IMR-90 (cell line): Measurements from ENCODE around the gene ATP6V1A. TPM values are rescaled to one million over a fixed set of nuclear protein-coding genes. Genes with fewer than 3 reads are reported as not detected.

Source experiments
- ATAC-seq: fragments of 200-7000 bp; cut with Tn5 transposase; 2 replicates; pipeline ENCODE4 v1.9.1; 2020; ENCODE audit warnings: low read depth, mild to moderate bottlenecking, moderate library complexity
- BruUV-seq: library from RNA; stranded (reverse); fragments of 400-500 nt; replicated peaks from 2 replicates; lab custom pipeline; 2021; lab: Mats Ljungman, UMichigan
- CTCF ChIA-PET: fragments of 300-600 bp; formaldehyde crosslinking; extraction: SDS; loops from one replicate; lab custom pipeline; 2021; ENCODE audit warnings: antibody characterized with exemption; lab: Yijun Ruan, JAX
- POLR2A ChIA-PET: fragments of 300-600 bp; sonication (Branson Sonifier 250); formaldehyde crosslinking; loops from one replicate; lab custom pipeline; 2022; ENCODE audit warnings: antibody characterized with exemption; ENCODE audit not compliant: unreplicated experiment; lab: Charles Lee
- DNase-seq: peaks from one replicate; pipeline ENCODE4 v3.0.0; 2013
- H2AFZ ChIP-seq: replicated peaks from 2 replicates; pipeline ENCODE3; 2013; ENCODE audit warnings: low read length, mild to moderate bottlenecking; ENCODE audit not compliant: poor library complexity
- H2AK5ac ChIP-seq: 2 replicates; pipeline ENCODE4 v1.6.1; 2013; ENCODE audit warnings: low read depth, low read length, inconsistent platforms
- H2AK9ac ChIP-seq: replicated peaks from 2 replicates; pipeline ENCODE3; 2013; ENCODE audit warnings: mild to moderate bottlenecking, low read depth, low read length, moderate library complexity; ENCODE audit not compliant: poor library complexity
- H2BK120ac ChIP-seq: 2 replicates; pipeline ENCODE4 v1.6.1; 2013; ENCODE audit warnings: low read depth, low read length, inconsistent platforms
- H2BK15ac ChIP-seq: 3 replicates; pipeline ENCODE4 v1.6.1; 2013; ENCODE audit warnings: low read depth, low read length, inconsistent platforms
- H2BK20ac ChIP-seq: 2 replicates; pipeline ENCODE4 v1.6.1; 2013; ENCODE audit warnings: low read depth, mild to moderate bottlenecking, inconsistent platforms, low read length, moderate library complexity
- H2BK5ac ChIP-seq: 2 replicates; pipeline ENCODE4 v1.6.1; 2013; ENCODE audit warnings: mild to moderate bottlenecking, low read depth, low read length, inconsistent platforms; ENCODE audit not compliant: poor library complexity, severe bottlenecking
- H3K14ac ChIP-seq: replicated peaks from 2 replicates; pipeline ENCODE4 v1.6.1; 2013; ENCODE audit warnings: low read depth, low read length, inconsistent platforms
- H3K18ac ChIP-seq: 2 replicates; pipeline ENCODE4 v1.6.1; 2013; ENCODE audit warnings: low read depth, low read length, control low read depth
- H3K23ac ChIP-seq: 2 replicates; pipeline ENCODE4 v1.6.1; 2013; ENCODE audit warnings: low read depth, low read length, inconsistent platforms
- H3K27ac ChIP-seq: 2 replicates; pipeline ENCODE4 v1.5.1; 2013; ENCODE audit warnings: mild to moderate bottlenecking, control low read depth, low read length; ENCODE audit not compliant: insufficient read depth
- H3K27me3 ChIP-seq: 2 replicates; pipeline ENCODE4 v1.6.1; 2013; ENCODE audit warnings: low read length; ENCODE audit not compliant: control insufficient read depth, insufficient read depth
- H3K36me3 ChIP-seq: 2 replicates; pipeline ENCODE4 v1.6.1; 2013; ENCODE audit warnings: low read length, mixed read lengths; ENCODE audit not compliant: control insufficient read depth, insufficient read depth
- H3K4ac ChIP-seq: 2 replicates; pipeline ENCODE4 v1.6.1; 2013; ENCODE audit warnings: low read depth, low read length, inconsistent platforms
- H3K4me1 ChIP-seq: 2 replicates; pipeline ENCODE4 v1.6.1; 2013; ENCODE audit warnings: low read length, mixed read lengths; ENCODE audit not compliant: control insufficient read depth, insufficient read depth
- H3K4me2 ChIP-seq: 2 replicates; pipeline ENCODE4 v1.6.1; 2013; ENCODE audit warnings: low read depth, mild to moderate bottlenecking, control low read depth, low read length, moderate library complexity
- H3K4me3 ChIP-seq: 2 replicates; pipeline ENCODE4 v1.5.1; 2013; ENCODE audit warnings: low read depth, mild to moderate bottlenecking, control low read depth, low read length, moderate library complexity; ENCODE audit not compliant: insufficient read depth
- H3K56ac ChIP-seq: 2 replicates; pipeline ENCODE4 v1.6.1; 2013; ENCODE audit warnings: low read length, inconsistent platforms; ENCODE audit not compliant: insufficient read depth; ENCODE audit errors: extremely low read depth
- H3K79me1 ChIP-seq, 2 experiments: 2 replicates each; pipeline ENCODE4 v1.6.1; 2013; ENCODE audit warnings: low read length in 2 of 2, inconsistent platforms in 1 of 2, low read depth in 1 of 2
- H3K9ac ChIP-seq: 2 replicates; pipeline ENCODE4 v1.6.1; 2013; ENCODE audit warnings: low read depth, low read length, control low read depth
- H3K9me1 ChIP-seq: 2 replicates; pipeline ENCODE4 v1.6.1; 2013; ENCODE audit warnings: low read length, inconsistent platforms; ENCODE audit not compliant: insufficient read depth
- H3K9me3 ChIP-seq: 2 replicates; pipeline ENCODE4 v1.6.1; 2013; ENCODE audit warnings: low read length; ENCODE audit not compliant: control insufficient read depth, insufficient read depth
- H4K20me1 ChIP-seq: 2 replicates; pipeline ENCODE4 v1.6.1; 2013; ENCODE audit warnings: low read length, inconsistent platforms; ENCODE audit not compliant: insufficient read depth
- H4K5ac ChIP-seq: 2 replicates; pipeline ENCODE4 v1.6.1; 2013; ENCODE audit warnings: mild to moderate bottlenecking, low read depth, low read length, control low read depth
- H4K8ac ChIP-seq, 2 experiments: 2 replicates each; pipeline ENCODE4 v1.6.1; 2013; ENCODE audit warnings: low read depth in 2 of 2, low read length in 2 of 2, control low read depth in 1 of 2, inconsistent platforms in 1 of 2
- H4K91ac ChIP-seq: 2 replicates; pipeline ENCODE4 v1.6.1; 2013; ENCODE audit warnings: low read depth, low read length, inconsistent platforms; ENCODE audit not compliant: insufficient read depth
- BHLHE40 ChIP-seq: fragments of 150-350 bp; IDR thresholded peaks from 2 replicates; pipeline ENCODE4 v1.6.1; 2016; ENCODE audit warnings: mild to moderate bottlenecking, low read depth, low read length
- CEBPB ChIP-seq: IDR thresholded peaks from 2 replicates; pipeline ENCODE4 v1.6.1; 2012; ENCODE audit warnings: low read depth, low read length, improper control_type of control experiment
- CHD1 ChIP-seq: IDR thresholded peaks from 2 replicates; pipeline ENCODE4 v1.6.1; 2012; ENCODE audit warnings: low read depth, low read length, improper control_type of control experiment
- FOS ChIP-seq: fragments of 150-350 bp; IDR thresholded peaks from 2 replicates; pipeline ENCODE4 v1.6.1; 2016; ENCODE audit warnings: low read depth, low read length
- MAZ ChIP-seq: IDR thresholded peaks from 2 replicates; pipeline ENCODE4 v1.6.1; 2012; ENCODE audit warnings: low read depth, mild to moderate bottlenecking, low read length, improper control_type of control experiment, moderate library complexity, borderline replicate concordance
- MXI1 ChIP-seq: IDR thresholded peaks from 2 replicates; pipeline ENCODE4 v1.6.1; 2012; ENCODE audit warnings: low read depth, mild to moderate bottlenecking, low read length, moderate library complexity, borderline replicate concordance
- NFE2L2 ChIP-seq: fragments of 150-350 bp; IDR thresholded peaks from 2 replicates; pipeline ENCODE4 v1.6.1; 2016; ENCODE audit warnings: low read depth, mild to moderate bottlenecking, low read length
- RAD21 ChIP-seq: IDR thresholded peaks from 2 replicates; pipeline ENCODE4 v1.6.1; 2012; ENCODE audit warnings: low read length, improper control_type of control experiment
- RFX5 ChIP-seq: IDR thresholded peaks from 2 replicates; pipeline ENCODE4 v1.8.0; 2012; ENCODE audit warnings: low read depth, mild to moderate bottlenecking, low read length, moderate library complexity
- SMC3 ChIP-seq: fragments of 150-350 bp; IDR thresholded peaks from 2 replicates; pipeline ENCODE4 v1.6.1; 2016; ENCODE audit warnings: low read depth, mild to moderate bottlenecking, antibody characterized with exemption, low read length, moderate library complexity
- WGBS, 2 experiments: methylation state at CpG; one replicate each; pipeline versions ENCODE4 v1.1.5 to v1.1.7; 2013; ENCODE audit warnings: missing lambda C conversion rate in 2 of 2; ENCODE audit not compliant: insufficient read length in 1 of 2; ENCODE audit errors: extremely low coverage in 2 of 2; 5-methylcytosine and 5-hydroxymethylcytosine counted together
- dilution Hi-C: fragments of 300-500 bp; cut with HindIII; formaldehyde crosslinking; loops from one replicate; pipeline ENCODE4 v1.14.3; 2018; ENCODE audit warnings: low sequenced_read_pairs; ENCODE audit not compliant: unreplicated experiment
- in situ Hi-C: fragments of 300-500 bp; cut with MboI; formaldehyde crosslinking; loops from 3 replicates; pipeline ENCODE4 v1.14.3; 2019; ENCODE audit warnings: low sequenced_read_pairs, inconsistent platforms, mixed read lengths
- intact Hi-C: fragments of 100-400 bp; cut with micrococcal nuclease; formaldehyde crosslinking; loops from 2 replicates; pipeline ENCODE4 v1.10.0; 2022
- polyA plus RNA-seq, 3 experiments: library from polyadenylated mRNA; depleted of rRNA; stranded (reverse); fragments of >200 nt; gene quantifications; 2 replicates each; pipeline ENCODE4 v1.2.3, GENCODE V29; 2012; ENCODE audit warnings: low replicate concordance in 1 of 3
- total RNA-seq: library from RNA; depleted of rRNA; stranded (reverse); fragments of >200 nt; gene quantifications from 2 replicates; pipeline ENCODE4 v1.2.3, GENCODE V29; 2012
- TF ChIP-seq, protein P1 (sequence below): fragments of 150-350 bp; IDR thresholded peaks from 2 replicates; pipeline ENCODE4 v1.6.1; 2017; ENCODE audit warnings: mild to moderate bottlenecking, antibody characterized with exemption, low read length, low read depth
- TF ChIP-seq, protein P2 (sequence below): fragments of 150-350 bp; IDR thresholded peaks from 2 replicates; pipeline ENCODE4 v1.6.1; 2016; ENCODE audit warnings: low read depth, mild to moderate bottlenecking, low read length, moderate library complexity, borderline replicate concordance

ATP6V1A gene
- total and polyA plus RNA-seq, 2 of the 4 experiments (the other 2 are of a cell fraction): 15.1 to 98.0 TPM

DNA sequence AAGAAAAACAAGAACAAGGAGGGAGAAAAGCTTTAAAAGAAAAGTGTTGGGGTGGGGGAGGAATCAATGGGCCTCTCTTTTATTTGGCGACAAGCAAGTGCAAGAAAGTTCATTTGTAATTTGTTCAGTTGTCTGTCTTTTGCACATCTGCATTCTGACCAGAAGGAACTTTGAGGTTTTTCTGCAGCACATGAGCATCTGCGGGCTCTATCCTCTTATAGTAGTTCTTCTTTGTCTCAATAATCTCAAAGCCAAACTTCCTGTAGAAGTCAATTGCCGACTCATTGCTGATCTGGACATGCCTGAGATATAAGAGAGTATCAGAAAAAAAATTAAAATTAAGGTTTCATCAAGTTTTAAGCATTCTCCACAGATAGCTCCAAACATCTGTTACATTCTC lies 25.2 kb upstream of the ATP6V1A start:
- no peak for TF ChIP-seq SMC3
- no peak for TF ChIP-seq RAD21
- TF ChIP-seq, protein P1, sequence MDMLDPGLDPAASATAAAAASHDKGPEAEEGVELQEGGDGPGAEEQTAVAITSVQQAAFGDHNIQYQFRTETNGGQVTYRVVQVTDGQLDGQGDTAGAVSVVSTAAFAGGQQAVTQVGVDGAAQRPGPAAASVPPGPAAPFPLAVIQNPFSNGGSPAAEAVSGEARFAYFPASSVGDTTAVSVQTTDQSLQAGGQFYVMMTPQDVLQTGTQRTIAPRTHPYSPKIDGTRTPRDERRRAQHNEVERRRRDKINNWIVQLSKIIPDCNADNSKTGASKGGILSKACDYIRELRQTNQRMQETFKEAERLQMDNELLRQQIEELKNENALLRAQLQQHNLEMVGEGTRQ: no peak
- no peak for TF ChIP-seq NFE2L2
- no peak for TF ChIP-seq BHLHE40
- TF ChIP-seq CEBPB: no peak
- TF ChIP-seq, protein P2, sequence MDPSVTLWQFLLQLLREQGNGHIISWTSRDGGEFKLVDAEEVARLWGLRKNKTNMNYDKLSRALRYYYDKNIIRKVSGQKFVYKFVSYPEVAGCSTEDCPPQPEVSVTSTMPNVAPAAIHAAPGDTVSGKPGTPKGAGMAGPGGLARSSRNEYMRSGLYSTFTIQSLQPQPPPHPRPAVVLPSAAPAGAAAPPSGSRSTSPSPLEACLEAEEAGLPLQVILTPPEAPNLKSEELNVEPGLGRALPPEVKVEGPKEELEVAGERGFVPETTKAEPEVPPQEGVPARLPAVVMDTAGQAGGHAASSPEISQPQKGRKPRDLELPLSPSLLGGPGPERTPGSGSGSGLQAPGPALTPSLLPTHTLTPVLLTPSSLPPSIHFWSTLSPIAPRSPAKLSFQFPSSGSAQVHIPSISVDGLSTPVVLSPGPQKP: no peak
- TF ChIP-seq MXI1: no peak
- TF ChIP-seq FOS: no peak
- TF ChIP-seq MAZ: no peak
- TF ChIP-seq RFX5: no peak
- TF ChIP-seq CHD1: no peak
- ChIA-PET POLR2A (no interaction called here), CTCF (no interaction called here)
- no peak overlapping the region for H3K4me2 ChIP-seq
- no peak overlapping the region for H2AK9ac ChIP-seq
- BruUV-seq: no TSS peak
- H2AFZ ChIP-seq: no peak overlapping the region
- H3K79me1 ChIP-seq: peaks cover 5 to 27% of the 10 kb centered on the region in 2 experiments
- dilution Hi-C loops: no loop called here
- H3K9me1 ChIP-seq: peaks cover 5% of the 10 kb centered on the region
- no peak overlapping the region for H3K23ac ChIP-seq
- no peak overlapping the region for H2BK5ac ChIP-seq
- H3K4ac ChIP-seq: no peak overlapping the region
- H2BK15ac ChIP-seq: no peak overlapping the region
- no peak overlapping the region for H4K91ac ChIP-seq
- H2BK20ac ChIP-seq: no peak overlapping the region
- H4K5ac ChIP-seq: no peak overlapping the region
- H2BK120ac ChIP-seq: no peak overlapping the region
- H3K27me3 ChIP-seq: no peaks in the 10 kb centered on the region
- no peak overlapping the region for H3K14ac ChIP-seq
- H3K4me1 ChIP-seq: no peaks in the 10 kb centered on the region
- H4K20me1 ChIP-seq: peaks cover 15% of the 10 kb centered on the region; the same call in 1 of the 2 replicates
- H3K18ac ChIP-seq: no peak overlapping the region
- no peak overlapping the region for H3K27ac ChIP-seq
- ATAC-seq: no peak
- no peak overlapping the region for H3K4me3 ChIP-seq
- no peak for DNase-seq
- intact Hi-C loops: no loop called here
- no peak overlapping the region for H3K9ac ChIP-seq
- in situ Hi-C loops: no loop called here
- peaks cover 18% of the 10 kb centered on the region for H3K36me3 ChIP-seq
- H4K8ac ChIP-seq: no peak overlapping the region
- H3K56ac ChIP-seq: no peak overlapping the region
- no CpG with 5 or more reads among the region's 3 CpGs for WGBS, 2 experiments
- no peaks in the 10 kb centered on the region for H3K9me3 ChIP-seq
- no peak overlapping the region for H2AK5ac ChIP-seq
